ENCODE results near the gene NAA35. TPM values are rescaled to one million over a fixed set of nuclear protein-coding genes. Genes with fewer than 3 reads are reported as not detected.

Gene NAA35
- total RNA-seq, 1 donor, result 25.9 TPM

- TF ChIP-seq CTCF (IDR thresholded peaks at IDR 0.05; ENCODE audit: insufficient read depth, low read length), result peak; percentile 76
- H3K4me3 ChIP-seq (ENCODE audit: low read depth, low read length), result no peak overlapping the region
- peak; percentile 46 for DNase-seq (ENCODE audit: low read depth)
Measured at GRCh38 chr9:85900504-85901201, 40.3 kb upstream of the NAA35 start.

- no peak for TF ChIP-seq CTCF (IDR thresholded peaks at IDR 0.05; ENCODE audit: insufficient read depth, low read length)
- no peak for DNase-seq (ENCODE audit: low read depth)
- no peak overlapping the region for H3K4me3 ChIP-seq (ENCODE audit: low read depth, low read length)
Measured at GRCh38 chr9:85904975-85905374, 36.0 kb upstream of the NAA35 start.

GRCh38 chr9:85905957-85906356, 35.0 kb upstream of the NAA35 start:
- DNase-seq (ENCODE audit: low read depth), result no peak
- TF ChIP-seq CTCF (IDR thresholded peaks at IDR 0.05; ENCODE audit: insufficient read depth, low read length), result no peak
- no peak overlapping the region for H3K4me3 ChIP-seq (ENCODE audit: low read depth, low read length)

GRCh38 chr9:85909390-85909789, 31.6 kb upstream of the NAA35 start:
- TF ChIP-seq CTCF (IDR thresholded peaks at IDR 0.05; ENCODE audit: insufficient read depth, low read length), result no peak
- H3K4me3 ChIP-seq (ENCODE audit: low read depth, low read length), result no peak overlapping the region
- DNase-seq (ENCODE audit: low read depth), result no peak

- no peak overlapping the region for H3K4me3 ChIP-seq (ENCODE audit: low read depth, low read length)
- no peak for TF ChIP-seq CTCF (IDR thresholded peaks at IDR 0.05; ENCODE audit: insufficient read depth, low read length)
- no peak for DNase-seq (ENCODE audit: low read depth)
Measured at GRCh38 chr9:85914108-85914507, 26.8 kb upstream of the NAA35 start.

- no peak for TF ChIP-seq CTCF (IDR thresholded peaks at IDR 0.05; ENCODE audit: insufficient read depth, low read length)
- H3K4me3 ChIP-seq (ENCODE audit: low read depth, low read length), result no peak overlapping the region
- DNase-seq (ENCODE audit: low read depth), result no peak
Measured at GRCh38 chr9:85917756-85918155, 23.2 kb upstream of the NAA35 start.

- no peak overlapping the region for H3K4me3 ChIP-seq (ENCODE audit: low read depth, low read length)
- TF ChIP-seq CTCF (IDR thresholded peaks at IDR 0.05; ENCODE audit: insufficient read depth, low read length), result no peak
- no peak for DNase-seq (ENCODE audit: low read depth)
Measured at GRCh38 chr9:85925493-85925892, 15.5 kb upstream of the NAA35 start.
